Measurements from ENCODE around the gene OASL. TPM values are rescaled to one million over a fixed set of nuclear protein-coding genes. Genes with fewer than 3 reads are reported as not detected.

Gene OASL
- total and polyA plus RNA-seq, 2 experiments from 2014 or later, result 0.27 to 0.47 TPM

DNA sequence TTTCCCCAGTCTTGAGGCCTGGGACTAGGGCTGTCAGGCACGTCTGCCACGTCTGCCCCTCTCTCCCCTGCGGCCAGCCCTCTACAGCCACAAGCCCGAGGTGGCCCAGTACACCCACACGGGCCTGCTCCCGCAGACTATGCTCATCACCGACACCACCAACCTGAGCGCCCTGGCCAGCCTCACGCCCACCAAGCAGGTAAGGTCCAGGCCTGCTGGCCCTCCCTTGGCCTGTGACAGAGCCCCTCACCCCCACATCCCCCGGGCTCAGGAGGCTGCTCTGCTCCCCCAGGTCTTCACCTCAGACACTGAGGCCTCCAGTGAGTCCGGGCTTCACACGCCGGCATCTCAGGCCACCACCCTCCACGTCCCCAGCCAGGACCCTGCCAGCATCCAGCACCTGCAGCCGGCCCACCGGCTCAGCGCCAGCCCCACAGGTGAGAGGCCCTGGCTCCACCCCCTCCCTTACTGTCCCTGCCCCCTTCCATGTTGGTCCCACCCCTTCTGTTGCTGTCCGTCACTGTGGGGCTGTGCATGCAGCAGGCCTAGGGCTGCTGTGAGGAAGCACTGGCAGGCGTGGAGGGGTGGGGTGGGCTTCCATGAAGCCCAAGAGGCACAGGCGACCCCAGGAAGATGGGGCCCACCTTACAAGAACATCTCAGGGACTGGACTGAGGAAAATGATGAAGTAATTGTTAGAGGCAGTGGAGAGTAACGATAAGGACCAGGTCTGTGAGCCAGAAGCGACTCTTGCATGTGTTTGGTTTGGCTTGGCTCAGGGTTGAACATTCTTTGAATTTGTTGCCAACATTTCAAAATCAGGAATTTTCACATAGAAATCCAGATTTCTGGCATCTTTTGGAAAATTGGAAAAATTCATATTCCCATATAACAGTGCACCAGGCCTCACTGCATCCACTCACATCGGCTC lies 39.6 kb downstream of the OASL start:
- Histone ChIP-seq H3K27ac (no peak overlapping the region), H3K4me2 (no peak overlapping the region), H4K20me1 (ENCODE audit: insufficient read depth, poor library complexity, severe bottlenecking) (no peaks in the 10 kb centered on the region), H3K36me3 (replicated peaks; ENCODE audit: insufficient read depth, low read depth) (no peaks in the 10 kb centered on the region), H3K4me1 (ENCODE audit: insufficient read depth) (no peaks in the 10 kb centered on the region), H3K9me2 (replicated peaks; ENCODE audit: insufficient read depth) (no peaks in the 10 kb centered on the region), H3K4me3 (no peak overlapping the region), H2AFZ (no peak overlapping the region), H3K9me3 (ENCODE audit: low read depth) (no peaks in the 10 kb centered on the region), H3K79me2 (no peaks in the 10 kb centered on the region), H3K27me3 (no peaks in the 10 kb centered on the region)
- DNase-seq (ENCODE audit: low spot score), result no peak
- WGBS (ENCODE audit: low lambda C conversion rate, missing lambda C conversion rate), result 66% methylated on average over 14 of the region's 23 CpGs
- TF ChIP-seq, protein P1, sequence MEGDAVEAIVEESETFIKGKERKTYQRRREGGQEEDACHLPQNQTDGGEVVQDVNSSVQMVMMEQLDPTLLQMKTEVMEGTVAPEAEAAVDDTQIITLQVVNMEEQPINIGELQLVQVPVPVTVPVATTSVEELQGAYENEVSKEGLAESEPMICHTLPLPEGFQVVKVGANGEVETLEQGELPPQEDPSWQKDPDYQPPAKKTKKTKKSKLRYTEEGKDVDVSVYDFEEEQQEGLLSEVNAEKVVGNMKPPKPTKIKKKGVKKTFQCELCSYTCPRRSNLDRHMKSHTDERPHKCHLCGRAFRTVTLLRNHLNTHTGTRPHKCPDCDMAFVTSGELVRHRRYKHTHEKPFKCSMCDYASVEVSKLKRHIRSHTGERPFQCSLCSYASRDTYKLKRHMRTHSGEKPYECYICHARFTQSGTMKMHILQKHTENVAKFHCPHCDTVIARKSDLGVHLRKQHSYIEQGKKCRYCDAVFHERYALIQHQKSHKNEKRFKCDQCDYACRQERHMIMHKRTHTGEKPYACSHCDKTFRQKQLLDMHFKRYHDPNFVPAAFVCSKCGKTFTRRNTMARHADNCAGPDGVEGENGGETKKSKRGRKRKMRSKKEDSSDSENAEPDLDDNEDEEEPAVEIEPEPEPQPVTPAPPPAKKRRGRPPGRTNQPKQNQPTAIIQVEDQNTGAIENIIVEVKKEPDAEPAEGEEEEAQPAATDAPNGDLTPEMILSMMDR (IDR thresholded peaks at IDR 0.05; ENCODE audit: poor library complexity), result no peak
- TF ChIP-seq EZH2phosphoT487 (IDR thresholded peaks at IDR 0.05; ENCODE audit: low read depth, severe bottlenecking, unreplicated experiment) (no peak), EZH2 (IDR thresholded peaks at IDR 0.05; ENCODE audit: borderline replicate concordance) (no peak)

DNA sequence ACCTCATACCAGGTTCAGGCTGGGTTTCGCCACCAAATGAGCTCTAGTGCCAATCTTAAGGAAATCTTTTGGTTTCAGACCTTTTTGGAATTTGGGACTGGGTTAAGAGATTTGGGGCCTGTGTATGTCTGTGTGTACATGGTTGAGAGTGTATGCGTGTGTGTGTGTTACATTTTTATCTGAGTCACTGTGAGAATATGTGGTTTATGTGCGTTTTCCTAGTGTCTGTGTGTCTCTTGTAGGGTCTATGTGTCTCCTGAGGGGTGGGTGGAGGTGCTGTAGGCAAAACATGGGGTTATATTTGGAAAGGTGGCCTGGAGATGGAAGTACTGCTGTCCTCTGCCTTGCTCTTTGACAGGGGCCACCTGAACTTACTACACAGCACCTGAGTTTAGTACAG lies 40.6 kb downstream of the OASL start:
- H4K20me1 ChIP-seq (ENCODE audit: insufficient read depth, poor library complexity, severe bottlenecking), result no peaks in the 10 kb centered on the region
- H3K79me2 ChIP-seq, result no peaks in the 10 kb centered on the region
- no peak overlapping the region for H2AFZ ChIP-seq
- no peaks in the 10 kb centered on the region for H3K27me3 ChIP-seq
- no peaks in the 10 kb centered on the region for H3K9me3 ChIP-seq (ENCODE audit: low read depth)
- no peaks in the 10 kb centered on the region for H3K9me2 ChIP-seq (replicated peaks; ENCODE audit: insufficient read depth)
- H3K4me2 ChIP-seq, result no peak overlapping the region
- H3K36me3 ChIP-seq (replicated peaks; ENCODE audit: insufficient read depth, low read depth), result no peaks in the 10 kb centered on the region
- 85% methylated on average over 3 of the region's 3 CpGs for WGBS (ENCODE audit: low lambda C conversion rate, missing lambda C conversion rate)
- H3K4me3 ChIP-seq, result no peak overlapping the region
- TF ChIP-seq EZH2phosphoT487 (IDR thresholded peaks at IDR 0.05; ENCODE audit: low read depth, severe bottlenecking, unreplicated experiment) (no peak), EZH2 (IDR thresholded peaks at IDR 0.05; ENCODE audit: borderline replicate concordance) (no peak)
- TF ChIP-seq, protein P1 (IDR thresholded peaks at IDR 0.05; ENCODE audit: poor library complexity), result no peak
- H3K27ac ChIP-seq, result no peak overlapping the region
- no peaks in the 10 kb centered on the region for H3K4me1 ChIP-seq (ENCODE audit: insufficient read depth)
- no peak for DNase-seq (ENCODE audit: low spot score)

DNA sequence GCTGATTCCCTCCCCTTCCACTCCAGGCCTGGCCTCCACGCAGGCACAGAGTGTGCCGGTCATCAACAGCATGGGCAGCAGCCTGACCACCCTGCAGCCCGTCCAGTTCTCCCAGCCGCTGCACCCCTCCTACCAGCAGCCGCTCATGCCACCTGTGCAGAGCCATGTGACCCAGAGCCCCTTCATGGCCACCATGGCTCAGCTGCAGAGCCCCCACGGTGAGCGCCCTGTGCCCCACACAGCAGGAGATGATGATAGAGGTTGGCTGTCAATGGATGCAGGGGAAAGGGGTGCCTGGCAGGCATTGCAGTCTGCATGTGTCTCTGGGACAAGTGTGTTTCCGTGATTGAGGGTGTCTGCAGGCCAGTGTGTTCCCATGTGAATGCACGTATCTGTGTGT lies 41.6 kb downstream of the OASL start:
- no peaks in the 10 kb centered on the region for H3K36me3 ChIP-seq (replicated peaks; ENCODE audit: insufficient read depth, low read depth)

More for the DNA sequence above, 41.6 kb downstream of the OASL start:
- H3K79me2 ChIP-seq, result no peaks in the 10 kb centered on the region
- no peak for DNase-seq (ENCODE audit: low spot score)
- TF ChIP-seq EZH2 (IDR thresholded peaks at IDR 0.05; ENCODE audit: borderline replicate concordance) (no peak), EZH2phosphoT487 (IDR thresholded peaks at IDR 0.05; ENCODE audit: low read depth, severe bottlenecking, unreplicated experiment) (no peak)
- TF ChIP-seq, protein P1 (IDR thresholded peaks at IDR 0.05; ENCODE audit: poor library complexity), result no peak
- no peaks in the 10 kb centered on the region for H3K9me3 ChIP-seq (ENCODE audit: low read depth)
- H3K4me3 ChIP-seq, result no peak overlapping the region
- H3K9me2 ChIP-seq (replicated peaks; ENCODE audit: insufficient read depth), result no peaks in the 10 kb centered on the region
- WGBS (ENCODE audit: low lambda C conversion rate, missing lambda C conversion rate), result 88% methylated on average over 9 of the region's 9 CpGs
- no peaks in the 10 kb centered on the region for H3K27me3 ChIP-seq
- H4K20me1 ChIP-seq (ENCODE audit: insufficient read depth, poor library complexity, severe bottlenecking), result no peaks in the 10 kb centered on the region
- no peak overlapping the region for H3K27ac ChIP-seq
- no peak overlapping the region for H2AFZ ChIP-seq
- no peak overlapping the region for H3K4me2 ChIP-seq
- no peaks in the 10 kb centered on the region for H3K4me1 ChIP-seq (ENCODE audit: insufficient read depth)
